ENCODE results near the gene ZFYVE1. TPM values are rescaled to one million over a fixed set of nuclear protein-coding genes. Genes with fewer than 3 reads are reported as not detected.
"Not testable (repeated sequence)": the region's sequence is repeated elsewhere in the genome, so short reads cannot be mapped to it uniquely, and the experiment has no call there.

The ZFYVE1 gene
- polyA plus RNA-seq, 1 of the 3 experiments (the other 2 are of a cell fraction) = 18.6 TPM

DNA sequence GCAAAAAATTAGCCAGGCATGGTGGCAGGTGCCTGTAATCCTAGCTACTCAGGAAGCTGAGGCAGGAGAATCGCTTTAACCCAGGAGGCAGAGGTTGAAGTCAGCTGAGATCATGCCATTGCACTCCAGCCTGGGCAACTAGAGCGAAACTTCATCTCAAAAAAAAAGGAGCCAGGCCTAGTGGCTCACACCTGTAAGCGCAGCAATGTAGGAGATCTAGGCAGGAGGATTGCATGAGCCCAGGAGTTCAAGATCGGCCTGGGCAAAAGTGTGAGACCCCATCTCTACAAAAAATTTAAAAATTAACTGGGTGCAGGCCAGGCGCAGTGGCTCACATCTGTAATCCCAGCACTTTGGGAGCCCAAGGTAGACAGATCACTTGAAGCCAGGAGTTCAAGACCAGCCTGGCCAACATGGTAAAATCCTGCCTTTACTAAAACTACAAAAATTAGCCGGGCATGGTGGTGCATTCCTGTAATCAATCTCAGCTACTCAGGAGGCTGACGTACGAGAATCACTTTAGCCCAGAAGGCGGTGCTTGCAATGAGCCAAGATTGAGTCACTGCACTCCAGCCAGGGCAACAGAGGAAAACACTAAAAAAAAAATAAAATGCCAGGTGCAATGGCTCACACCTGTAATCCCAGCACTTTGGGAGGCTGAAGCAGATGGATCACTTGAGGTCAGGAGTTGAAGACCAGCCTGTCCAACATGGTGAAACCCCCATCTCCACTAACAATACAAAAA, 10.0 kb upstream of the ZFYVE1 start:
- H4K20me1 ChIP-seq (ENCODE audit: insufficient read depth); POLR2A ChIA-PET; CTCF ChIA-PET; H3K4me1 ChIP-seq (ENCODE audit: control insufficient read depth in 1 of 2, insufficient read depth in 2 of 2, low read depth in 1 of 2, low read length in 1 of 2); H3K4me3 ChIP-seq (ENCODE audit: low read depth in 2 of 2, low read length in 1 of 2); H3K27ac ChIP-seq (ENCODE audit: low read depth in 2 of 2, low read length in 1 of 2); H3F3A ChIP-seq (replicated peaks; ENCODE audit: insufficient read depth); H3K79me2 ChIP-seq (ENCODE audit: insufficient read depth); H3K36me3 ChIP-seq (replicated peaks in 1 of 2; ENCODE audit: control insufficient read depth in 1 of 2, insufficient read depth in 2 of 2, low read length in 1 of 2); DNase-seq; H3K9me3 ChIP-seq; H3K9me2 ChIP-seq; H3K27me3 ChIP-seq (ENCODE audit: insufficient read depth); H3K4me2 ChIP-seq; H2AFZ ChIP-seq (ENCODE audit: low read depth); H3K9ac ChIP-seq: not testable (repeated sequence)
- WGBS (ENCODE audit: low lambda C conversion rate) = 76% methylated on average over 9 of the region's 9 CpGs
- TF ChIP-seq, protein P1, sequence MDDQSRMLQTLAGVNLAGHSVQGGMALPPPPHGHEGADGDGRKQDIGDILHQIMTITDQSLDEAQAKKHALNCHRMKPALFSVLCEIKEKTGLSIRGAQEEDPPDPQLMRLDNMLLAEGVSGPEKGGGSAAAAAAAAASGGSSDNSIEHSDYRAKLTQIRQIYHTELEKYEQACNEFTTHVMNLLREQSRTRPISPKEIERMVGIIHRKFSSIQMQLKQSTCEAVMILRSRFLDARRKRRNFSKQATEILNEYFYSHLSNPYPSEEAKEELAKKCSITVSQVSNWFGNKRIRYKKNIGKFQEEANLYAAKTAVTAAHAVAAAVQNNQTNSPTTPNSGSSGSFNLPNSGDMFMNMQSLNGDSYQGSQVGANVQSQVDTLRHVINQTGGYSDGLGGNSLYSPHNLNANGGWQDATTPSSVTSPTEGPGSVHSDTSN (IDR thresholded peaks at IDR 0.05) = peak; percentile 33; the same call in 1 of the 2 replicates

DNA sequence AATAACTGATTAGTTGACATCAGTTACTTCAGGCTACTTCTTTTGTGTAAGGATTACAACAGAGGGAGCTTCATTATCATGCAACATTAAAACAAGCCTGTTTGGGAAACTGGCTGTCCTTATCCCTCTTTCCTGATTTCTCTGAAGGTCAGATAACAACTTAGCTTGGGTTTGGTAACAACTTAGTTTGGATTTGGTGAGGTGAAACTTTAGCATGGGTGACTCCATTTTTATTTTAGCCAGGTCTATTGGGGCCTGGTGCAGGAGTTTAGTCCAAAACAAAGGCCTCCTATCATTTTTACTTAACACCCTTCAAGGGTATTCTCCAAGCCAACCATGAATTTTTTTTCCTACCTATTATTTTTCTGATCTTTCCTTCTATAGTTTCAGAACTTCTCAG, 1.1 kb upstream of the ZFYVE1 start:
- POLR2A ChIA-PET = interaction anchor here (1.6 kb wide), 1 partner anchor 30 kb away, joined by 16 read pairs; the partner anchor contains the start of gene RBM25
- H3K9me3 ChIP-seq = no peaks in the 10 kb centered on the region
- no peak overlapping the region for H3K4me2 ChIP-seq
- peaks cover 32% of the 10 kb centered on the region for H3K79me2 ChIP-seq (ENCODE audit: insufficient read depth)
- CTCF ChIA-PET = no interaction called here
- H3F3A ChIP-seq (replicated peaks; ENCODE audit: insufficient read depth) = no peaks in the 10 kb centered on the region
- H3K27me3 ChIP-seq (ENCODE audit: insufficient read depth) = no peaks in the 10 kb centered on the region
- peak overlapping the region; percentile 93 for H2AFZ ChIP-seq (ENCODE audit: low read depth)
- H3K36me3 ChIP-seq (replicated peaks in 1 of 2; ENCODE audit: control insufficient read depth in 1 of 2, insufficient read depth in 2 of 2, low read length in 1 of 2) = peaks cover 13% of the 10 kb centered on the region in 2 experiments
- no peaks in the 10 kb centered on the region for H3K9me2 ChIP-seq
- TF ChIP-seq MEF2A (IDR thresholded peaks at IDR 0.05; ENCODE audit: borderline replicate concordance, low read depth) = no peak
- TF ChIP-seq MXI1 (IDR thresholded peaks at IDR 0.05; ENCODE audit: low read depth, low read length) = no peak
- TF ChIP-seq TAF1 (IDR thresholded peaks at IDR 0.05; ENCODE audit: borderline replicate concordance, low read depth, low read length) = no peak
- TF ChIP-seq FOSL2 (IDR thresholded peaks at IDR 0.05; ENCODE audit: borderline replicate concordance, low read depth) = no peak
- no peak for TF ChIP-seq SMC3 (IDR thresholded peaks at IDR 0.05; ENCODE audit: low read depth, low read length)
- no peak for TF ChIP-seq CHD2 (IDR thresholded peaks at IDR 0.05; ENCODE audit: low read length, partially characterized antibody)
- no peak for TF ChIP-seq RCOR1 (IDR thresholded peaks at IDR 0.05; ENCODE audit: low read length)
- DNase-seq = no peak
- H4K20me1 ChIP-seq (ENCODE audit: insufficient read depth) = peaks cover 8% of the 10 kb centered on the region; the same call in 1 of the 2 replicates
- H3K4me3 ChIP-seq (ENCODE audit: low read depth in 2 of 2, low read length in 1 of 2) = no peak overlapping the region
- peaks cover 0 to 7% of the 10 kb centered on the region in 2 experiments; a peak in 1 of 4 replicates for H3K4me1 ChIP-seq (ENCODE audit: control insufficient read depth in 1 of 2, insufficient read depth in 2 of 2, low read depth in 1 of 2, low read length in 1 of 2)
- no peak overlapping the region for H3K9ac ChIP-seq
- H3K27ac ChIP-seq (ENCODE audit: low read depth in 2 of 2, low read length in 1 of 2) = no peak overlapping the region

DNA sequence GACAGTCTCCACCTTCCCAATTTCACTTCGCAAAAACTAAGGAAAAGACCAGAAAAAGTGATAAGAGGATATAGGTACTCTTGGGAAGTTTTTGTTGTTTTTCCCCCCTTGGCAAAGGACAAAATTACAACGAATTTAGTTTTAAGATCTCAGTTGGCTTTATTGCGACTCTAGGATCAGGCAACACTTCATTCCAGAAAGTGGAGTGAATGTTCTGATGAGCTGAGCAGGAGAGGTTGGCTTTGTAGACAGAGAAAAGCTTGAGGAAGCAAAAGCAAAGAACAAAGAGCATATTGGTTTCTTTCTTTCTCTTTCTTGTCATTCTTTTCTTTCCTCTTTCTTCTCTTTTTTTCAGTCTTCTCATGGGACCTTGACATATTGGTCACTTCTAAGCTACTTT, 640 bp upstream of the ZFYVE1 start:
- WGBS (ENCODE audit: low lambda C conversion rate) = 32% methylated on average over 3 of the region's 3 CpGs

More for the DNA sequence above, 640 bp upstream of the ZFYVE1 start:
- ChIA-PET CTCF (interaction anchor here (1.2 kb wide), 1 partner anchor 614 kb away, joined by 4 read pairs; no protein-coding TSS in a partner anchor), POLR2A (interaction anchor here (0.8 to 1.6 kb wide), 2 partner anchors 19 to 31 kb away, joined by 3 to 16 read pairs; partner anchors contain the start of gene RBM25)
- peaks cover 0 to 7% of the 10 kb centered on the region in 2 experiments; a peak in 1 of 4 replicates for H3K4me1 ChIP-seq (ENCODE audit: control insufficient read depth in 1 of 2, insufficient read depth in 2 of 2, low read depth in 1 of 2, low read length in 1 of 2)
- H2AFZ ChIP-seq (ENCODE audit: low read depth) = peak overlapping the region; percentile 93
- H3K36me3 ChIP-seq (replicated peaks in 1 of 2; ENCODE audit: control insufficient read depth in 1 of 2, insufficient read depth in 2 of 2, low read length in 1 of 2) = peaks cover 13 to 17% of the 10 kb centered on the region in 2 experiments
- no peaks in the 10 kb centered on the region for H3K27me3 ChIP-seq (ENCODE audit: insufficient read depth)
- peaks cover 11% of the 10 kb centered on the region; the same call in 1 of the 2 replicates for H4K20me1 ChIP-seq (ENCODE audit: insufficient read depth)
- no peaks in the 10 kb centered on the region for H3K9me3 ChIP-seq
- H3F3A ChIP-seq (replicated peaks; ENCODE audit: insufficient read depth) = no peaks in the 10 kb centered on the region
- H3K27ac ChIP-seq (ENCODE audit: low read depth in 2 of 2, low read length in 1 of 2) = peak overlapping the region in 1 of 2 experiments; percentile 9; a peak in 1 of 4 replicates
- no peak for TF ChIP-seq EZH2phosphoT487 (IDR thresholded peaks at IDR 0.05; ENCODE audit: borderline replicate concordance, low read depth)
- TF ChIP-seq SIN3A (IDR thresholded peaks at IDR 0.05; ENCODE audit: borderline replicate concordance, low read depth, low read length) = no peak
- TF ChIP-seq FOSL2 (IDR thresholded peaks at IDR 0.05; ENCODE audit: borderline replicate concordance, low read depth) = no peak
- TF ChIP-seq YY1 (IDR thresholded peaks at IDR 0.05; ENCODE audit: low read depth) = no peak
- TF ChIP-seq TCF12 (IDR thresholded peaks at IDR 0.05) = no peak
- no peak for TF ChIP-seq EP300 (IDR thresholded peaks at IDR 0.05; ENCODE audit: borderline replicate concordance in 1 of 2, low read depth in 1 of 2, low read length in 1 of 2)
- TF ChIP-seq, protein P2, sequence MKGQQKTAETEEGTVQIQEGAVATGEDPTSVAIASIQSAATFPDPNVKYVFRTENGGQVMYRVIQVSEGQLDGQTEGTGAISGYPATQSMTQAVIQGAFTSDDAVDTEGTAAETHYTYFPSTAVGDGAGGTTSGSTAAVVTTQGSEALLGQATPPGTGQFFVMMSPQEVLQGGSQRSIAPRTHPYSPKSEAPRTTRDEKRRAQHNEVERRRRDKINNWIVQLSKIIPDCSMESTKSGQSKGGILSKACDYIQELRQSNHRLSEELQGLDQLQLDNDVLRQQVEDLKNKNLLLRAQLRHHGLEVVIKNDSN (IDR thresholded peaks at IDR 0.05; ENCODE audit: borderline replicate concordance, low read depth) = no peak
- TF ChIP-seq, protein P3, sequence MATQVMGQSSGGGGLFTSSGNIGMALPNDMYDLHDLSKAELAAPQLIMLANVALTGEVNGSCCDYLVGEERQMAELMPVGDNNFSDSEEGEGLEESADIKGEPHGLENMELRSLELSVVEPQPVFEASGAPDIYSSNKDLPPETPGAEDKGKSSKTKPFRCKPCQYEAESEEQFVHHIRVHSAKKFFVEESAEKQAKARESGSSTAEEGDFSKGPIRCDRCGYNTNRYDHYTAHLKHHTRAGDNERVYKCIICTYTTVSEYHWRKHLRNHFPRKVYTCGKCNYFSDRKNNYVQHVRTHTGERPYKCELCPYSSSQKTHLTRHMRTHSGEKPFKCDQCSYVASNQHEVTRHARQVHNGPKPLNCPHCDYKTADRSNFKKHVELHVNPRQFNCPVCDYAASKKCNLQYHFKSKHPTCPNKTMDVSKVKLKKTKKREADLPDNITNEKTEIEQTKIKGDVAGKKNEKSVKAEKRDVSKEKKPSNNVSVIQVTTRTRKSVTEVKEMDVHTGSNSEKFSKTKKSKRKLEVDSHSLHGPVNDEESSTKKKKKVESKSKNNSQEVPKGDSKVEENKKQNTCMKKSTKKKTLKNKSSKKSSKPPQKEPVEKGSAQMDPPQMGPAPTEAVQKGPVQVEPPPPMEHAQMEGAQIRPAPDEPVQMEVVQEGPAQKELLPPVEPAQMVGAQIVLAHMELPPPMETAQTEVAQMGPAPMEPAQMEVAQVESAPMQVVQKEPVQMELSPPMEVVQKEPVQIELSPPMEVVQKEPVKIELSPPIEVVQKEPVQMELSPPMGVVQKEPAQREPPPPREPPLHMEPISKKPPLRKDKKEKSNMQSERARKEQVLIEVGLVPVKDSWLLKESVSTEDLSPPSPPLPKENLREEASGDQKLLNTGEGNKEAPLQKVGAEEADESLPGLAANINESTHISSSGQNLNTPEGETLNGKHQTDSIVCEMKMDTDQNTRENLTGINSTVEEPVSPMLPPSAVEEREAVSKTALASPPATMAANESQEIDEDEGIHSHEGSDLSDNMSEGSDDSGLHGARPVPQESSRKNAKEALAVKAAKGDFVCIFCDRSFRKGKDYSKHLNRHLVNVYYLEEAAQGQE (IDR thresholded peaks at IDR 0.05; ENCODE audit: low read depth, low read length) = no peak
- H3K79me2 ChIP-seq (ENCODE audit: insufficient read depth) = peaks cover 35% of the 10 kb centered on the region
- H3K4me2 ChIP-seq = peak overlapping the region; percentile 61
- H3K9me2 ChIP-seq = no peaks in the 10 kb centered on the region
- DNase-seq = no peak
- peak overlapping the region; percentile 68 to 95 for H3K4me3 ChIP-seq (ENCODE audit: low read depth in 2 of 2, low read length in 1 of 2)
- no peak overlapping the region for H3K9ac ChIP-seq

All from SK-N-SH (cell line).